ENCODE measurements around the gene GPR155. TPM values are rescaled to one million over a fixed set of nuclear protein-coding genes. Genes with fewer than 3 reads are reported as not detected.

The GPR155 gene
- polyA plus RNA-seq, 1 donor from 2014 or later = 5.7 TPM

GRCh38 chr2:174512345-174512744 lies 25.5 kb upstream of the GPR155 start:
- H3K9me3 ChIP-seq (ENCODE audit: low read length) = no peaks in the 10 kb centered on the region
- H2AFZ ChIP-seq (ENCODE audit: low read depth, low read length) = no peak overlapping the region
- no peak overlapping the region for H3K9ac ChIP-seq (ENCODE audit: low read length)
- H3K4me3 ChIP-seq (ENCODE audit: low read length) = no peak overlapping the region
- no peak overlapping the region for H3K4me2 ChIP-seq (ENCODE audit: low read length)
- no peaks in the 10 kb centered on the region for H4K20me1 ChIP-seq (ENCODE audit: insufficient read depth)
- no peak overlapping the region for H3K27ac ChIP-seq (ENCODE audit: low read length)
- TF ChIP-seq EP300 (conservative IDR thresholded peaks at IDR 0.05; ENCODE audit: poor library complexity, severe bottlenecking) (no peak), RAD21 (conservative IDR thresholded peaks at IDR 0.05) (no peak), POLR2AphosphoS5 (IDR thresholded peaks at IDR 0.05) (no peak), SMC3 (conservative IDR thresholded peaks at IDR 0.05; ENCODE audit: poor library complexity) (no peak), MXI1 (conservative IDR thresholded peaks at IDR 0.05; ENCODE audit: poor library complexity, severe bottlenecking) (no peak), TAF1 (IDR thresholded peaks at IDR 0.05; ENCODE audit: low read depth) (no peak), EZH2 (IDR thresholded peaks at IDR 0.05; ENCODE audit: borderline replicate concordance, insufficient read depth, low read length, poor library complexity, severe bottlenecking) (no peak)
- TF ChIP-seq, protein P1, sequence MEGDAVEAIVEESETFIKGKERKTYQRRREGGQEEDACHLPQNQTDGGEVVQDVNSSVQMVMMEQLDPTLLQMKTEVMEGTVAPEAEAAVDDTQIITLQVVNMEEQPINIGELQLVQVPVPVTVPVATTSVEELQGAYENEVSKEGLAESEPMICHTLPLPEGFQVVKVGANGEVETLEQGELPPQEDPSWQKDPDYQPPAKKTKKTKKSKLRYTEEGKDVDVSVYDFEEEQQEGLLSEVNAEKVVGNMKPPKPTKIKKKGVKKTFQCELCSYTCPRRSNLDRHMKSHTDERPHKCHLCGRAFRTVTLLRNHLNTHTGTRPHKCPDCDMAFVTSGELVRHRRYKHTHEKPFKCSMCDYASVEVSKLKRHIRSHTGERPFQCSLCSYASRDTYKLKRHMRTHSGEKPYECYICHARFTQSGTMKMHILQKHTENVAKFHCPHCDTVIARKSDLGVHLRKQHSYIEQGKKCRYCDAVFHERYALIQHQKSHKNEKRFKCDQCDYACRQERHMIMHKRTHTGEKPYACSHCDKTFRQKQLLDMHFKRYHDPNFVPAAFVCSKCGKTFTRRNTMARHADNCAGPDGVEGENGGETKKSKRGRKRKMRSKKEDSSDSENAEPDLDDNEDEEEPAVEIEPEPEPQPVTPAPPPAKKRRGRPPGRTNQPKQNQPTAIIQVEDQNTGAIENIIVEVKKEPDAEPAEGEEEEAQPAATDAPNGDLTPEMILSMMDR (IDR thresholded peaks at IDR 0.05; ENCODE audit: poor library complexity, severe bottlenecking) = no peak
- TF ChIP-seq, protein P2, sequence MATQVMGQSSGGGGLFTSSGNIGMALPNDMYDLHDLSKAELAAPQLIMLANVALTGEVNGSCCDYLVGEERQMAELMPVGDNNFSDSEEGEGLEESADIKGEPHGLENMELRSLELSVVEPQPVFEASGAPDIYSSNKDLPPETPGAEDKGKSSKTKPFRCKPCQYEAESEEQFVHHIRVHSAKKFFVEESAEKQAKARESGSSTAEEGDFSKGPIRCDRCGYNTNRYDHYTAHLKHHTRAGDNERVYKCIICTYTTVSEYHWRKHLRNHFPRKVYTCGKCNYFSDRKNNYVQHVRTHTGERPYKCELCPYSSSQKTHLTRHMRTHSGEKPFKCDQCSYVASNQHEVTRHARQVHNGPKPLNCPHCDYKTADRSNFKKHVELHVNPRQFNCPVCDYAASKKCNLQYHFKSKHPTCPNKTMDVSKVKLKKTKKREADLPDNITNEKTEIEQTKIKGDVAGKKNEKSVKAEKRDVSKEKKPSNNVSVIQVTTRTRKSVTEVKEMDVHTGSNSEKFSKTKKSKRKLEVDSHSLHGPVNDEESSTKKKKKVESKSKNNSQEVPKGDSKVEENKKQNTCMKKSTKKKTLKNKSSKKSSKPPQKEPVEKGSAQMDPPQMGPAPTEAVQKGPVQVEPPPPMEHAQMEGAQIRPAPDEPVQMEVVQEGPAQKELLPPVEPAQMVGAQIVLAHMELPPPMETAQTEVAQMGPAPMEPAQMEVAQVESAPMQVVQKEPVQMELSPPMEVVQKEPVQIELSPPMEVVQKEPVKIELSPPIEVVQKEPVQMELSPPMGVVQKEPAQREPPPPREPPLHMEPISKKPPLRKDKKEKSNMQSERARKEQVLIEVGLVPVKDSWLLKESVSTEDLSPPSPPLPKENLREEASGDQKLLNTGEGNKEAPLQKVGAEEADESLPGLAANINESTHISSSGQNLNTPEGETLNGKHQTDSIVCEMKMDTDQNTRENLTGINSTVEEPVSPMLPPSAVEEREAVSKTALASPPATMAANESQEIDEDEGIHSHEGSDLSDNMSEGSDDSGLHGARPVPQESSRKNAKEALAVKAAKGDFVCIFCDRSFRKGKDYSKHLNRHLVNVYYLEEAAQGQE (IDR thresholded peaks at IDR 0.05; ENCODE audit: borderline replicate concordance) = no peak
- no peaks in the 10 kb centered on the region for H3K27me3 ChIP-seq (ENCODE audit: insufficient read depth, low read depth, low read length)
- H3K79me2 ChIP-seq (replicated peaks; ENCODE audit: insufficient read depth, low read length) = no peaks in the 10 kb centered on the region
- no peaks in the 10 kb centered on the region for H3K36me3 ChIP-seq (ENCODE audit: insufficient read depth, low read length)
- no peaks in the 10 kb centered on the region for H3K9me2 ChIP-seq (ENCODE audit: insufficient read depth, low read length)
- no peaks in the 10 kb centered on the region for H3F3A ChIP-seq (ENCODE audit: insufficient read depth, low read length, poor library complexity, severe bottlenecking)

DNA sequence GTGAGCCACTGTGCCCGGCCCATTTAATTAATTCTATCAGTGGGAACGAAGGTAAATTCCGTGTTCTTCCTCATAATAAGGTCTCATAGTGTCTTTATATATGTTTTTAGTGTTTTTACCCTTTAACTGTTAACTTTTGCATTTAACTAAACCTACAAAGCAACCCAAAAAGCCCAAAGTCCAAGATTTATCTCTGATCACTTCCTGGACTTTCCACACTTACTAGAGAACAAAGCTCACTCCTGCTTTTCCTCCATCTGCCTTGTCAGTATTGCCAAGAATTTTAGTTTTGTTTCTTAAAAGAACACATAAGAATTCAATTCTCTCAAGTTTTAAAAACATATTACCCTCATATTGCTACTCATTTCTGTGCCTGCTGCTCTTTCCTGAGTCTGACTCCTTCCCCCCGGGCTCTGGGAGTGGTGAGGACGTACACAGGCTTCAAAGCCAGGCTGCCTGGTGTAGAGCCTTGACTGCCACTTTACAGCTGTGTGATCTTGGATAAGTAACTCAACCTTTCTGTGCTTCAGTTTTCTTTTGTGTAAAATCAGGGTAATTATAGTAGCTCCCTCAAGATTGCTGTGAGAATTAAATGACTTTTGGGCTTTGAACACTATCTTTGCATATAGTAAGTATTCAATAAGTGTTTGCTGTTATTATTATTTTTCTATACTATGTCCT lies 24.9 kb upstream of the GPR155 start:
- H4K20me1 ChIP-seq (ENCODE audit: insufficient read depth) = no peaks in the 10 kb centered on the region
- no peak overlapping the region for H3K9ac ChIP-seq (ENCODE audit: low read length)
- no peaks in the 10 kb centered on the region for H3K9me2 ChIP-seq (ENCODE audit: insufficient read depth, low read length)
- TF ChIP-seq, protein P1 (IDR thresholded peaks at IDR 0.05; ENCODE audit: poor library complexity, severe bottlenecking) = no peak
- TF ChIP-seq, protein P2 (IDR thresholded peaks at IDR 0.05; ENCODE audit: borderline replicate concordance) = no peak
- TF ChIP-seq TAF1 (IDR thresholded peaks at IDR 0.05; ENCODE audit: low read depth) (no peak), SMC3 (conservative IDR thresholded peaks at IDR 0.05; ENCODE audit: poor library complexity) (no peak), MXI1 (conservative IDR thresholded peaks at IDR 0.05; ENCODE audit: poor library complexity, severe bottlenecking) (no peak), POLR2AphosphoS5 (IDR thresholded peaks at IDR 0.05) (no peak), EZH2 (IDR thresholded peaks at IDR 0.05; ENCODE audit: borderline replicate concordance, insufficient read depth, low read length, poor library complexity, severe bottlenecking) (no peak), RAD21 (conservative IDR thresholded peaks at IDR 0.05) (no peak), EP300 (conservative IDR thresholded peaks at IDR 0.05; ENCODE audit: poor library complexity, severe bottlenecking) (no peak)
- H3K27me3 ChIP-seq (ENCODE audit: insufficient read depth, low read depth, low read length) = no peaks in the 10 kb centered on the region
- H3K79me2 ChIP-seq (replicated peaks; ENCODE audit: insufficient read depth, low read length) = no peaks in the 10 kb centered on the region
- H3F3A ChIP-seq (ENCODE audit: insufficient read depth, low read length, poor library complexity, severe bottlenecking) = no peaks in the 10 kb centered on the region
- H3K27ac ChIP-seq (ENCODE audit: low read length) = no peak overlapping the region
- no peaks in the 10 kb centered on the region for H3K36me3 ChIP-seq (ENCODE audit: insufficient read depth, low read length)
- H2AFZ ChIP-seq (ENCODE audit: low read depth, low read length) = no peak overlapping the region
- no peaks in the 10 kb centered on the region for H3K9me3 ChIP-seq (ENCODE audit: low read length)
- H3K4me2 ChIP-seq (ENCODE audit: low read length) = no peak overlapping the region
- no peak overlapping the region for H3K4me3 ChIP-seq (ENCODE audit: low read length)

Measured in neural cell (in vitro differentiated cells).